NCI-H526 treated with DMSO at 0.1 percent for 48 hours (cell line): ENCODE data around the gene SLC5A5.
A peak's percentile ranks its signal among the peaks of the same experiment; 100 is the strongest.

ENCODE experiments used
- DNase-seq: peaks from one replicate; lab custom pipeline; 2025; lab: John Stamatoyannopoulos, UW

Gene SLC5A5

GRCh38 chr19:17871878-17872250 lies at the start of gene SLC5A5:
SLC5A5 (plus strand) TSS chr19:17871945; CDS start chr19:17872320, 375 bp downstream.
- no peak for DNase-seq

- DNase-seq: no peak
Measured at GRCh38 chr19:17824339-17824738, 47.4 kb upstream of the SLC5A5 start.

- no peak for DNase-seq
Measured at GRCh38 chr19:17826508-17827056, 45.2 kb upstream of the SLC5A5 start.

DNA sequence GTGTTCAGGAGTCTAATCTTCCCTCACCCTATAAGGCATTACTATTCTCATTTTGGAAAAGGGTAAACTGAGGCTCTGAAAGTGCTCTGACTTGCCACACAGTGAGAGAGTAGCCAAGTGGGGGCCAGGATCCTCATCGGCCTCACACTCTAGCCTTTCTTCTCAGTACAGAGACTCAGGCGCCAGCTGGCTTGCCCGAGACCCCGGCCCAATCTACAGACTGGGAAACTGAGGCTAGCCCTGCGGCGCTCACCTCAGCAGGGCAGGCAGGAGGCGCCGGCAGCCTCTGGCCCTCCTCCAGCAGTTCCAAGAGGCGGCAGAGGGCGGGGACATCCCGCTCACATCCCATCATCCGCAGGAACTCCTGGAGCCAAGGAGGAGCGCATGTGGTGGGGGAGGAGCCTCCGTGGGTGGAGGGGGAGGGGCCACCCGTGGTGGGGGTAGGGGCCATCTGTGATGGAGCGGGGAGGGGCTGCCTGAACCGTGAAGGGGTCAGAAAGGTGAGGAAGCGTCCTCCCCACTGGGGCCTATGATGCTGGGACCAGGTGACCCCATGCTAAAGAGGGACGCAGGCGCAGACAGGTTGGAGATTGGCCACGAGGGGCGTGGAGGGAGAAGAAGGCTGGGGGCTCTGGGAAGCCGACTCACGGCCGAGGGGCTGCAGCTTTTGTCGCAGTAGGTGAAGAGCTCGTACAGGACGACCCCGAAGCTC lies 41.7 kb upstream of the SLC5A5 start:
- DNase-seq: peak; percentile 58

DNA sequence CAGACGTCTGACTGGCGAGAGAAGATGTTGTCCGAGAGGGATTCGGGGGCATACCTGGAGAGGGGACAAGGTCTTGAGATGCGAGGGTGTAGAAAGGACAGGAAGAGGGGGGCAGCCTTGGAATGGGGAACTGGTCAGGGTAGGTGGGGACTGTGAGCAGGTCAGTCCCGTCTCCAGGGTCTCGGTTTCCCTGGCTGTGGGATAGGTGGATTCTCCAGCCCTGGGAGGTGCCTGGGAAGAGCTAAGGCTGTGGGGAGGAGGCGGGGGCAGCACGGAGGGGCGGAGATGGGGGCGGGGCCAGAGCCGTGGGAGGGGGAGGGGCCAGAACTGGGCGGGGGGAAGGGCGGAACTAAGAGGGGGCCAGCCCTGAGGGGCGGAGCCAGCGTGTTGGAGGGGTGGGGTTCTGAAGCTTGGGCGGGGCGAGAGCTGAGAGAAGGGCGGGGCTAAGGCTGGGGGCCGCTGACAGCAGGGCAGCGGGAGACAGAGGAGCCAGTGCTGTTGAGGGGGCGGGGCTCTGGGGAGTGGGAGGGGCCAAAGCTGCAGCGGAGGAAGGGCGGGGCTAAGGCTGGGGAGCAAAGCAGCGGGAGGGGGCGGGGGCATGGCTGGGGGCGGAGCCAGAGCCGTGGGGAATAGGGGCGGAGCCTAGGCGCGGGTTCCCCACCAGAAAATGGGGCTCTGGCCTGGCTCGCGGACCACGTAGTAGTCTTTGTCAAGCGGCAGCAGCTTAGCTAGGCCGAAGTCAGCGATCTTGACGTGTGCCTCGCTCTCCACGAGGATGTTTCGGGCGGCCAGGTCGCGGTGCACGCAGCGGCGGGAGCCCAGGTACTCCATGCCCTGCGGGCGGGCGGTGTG lies 41.0 kb upstream of the SLC5A5 start:
- DNase-seq: peak; percentile 58

DNA sequence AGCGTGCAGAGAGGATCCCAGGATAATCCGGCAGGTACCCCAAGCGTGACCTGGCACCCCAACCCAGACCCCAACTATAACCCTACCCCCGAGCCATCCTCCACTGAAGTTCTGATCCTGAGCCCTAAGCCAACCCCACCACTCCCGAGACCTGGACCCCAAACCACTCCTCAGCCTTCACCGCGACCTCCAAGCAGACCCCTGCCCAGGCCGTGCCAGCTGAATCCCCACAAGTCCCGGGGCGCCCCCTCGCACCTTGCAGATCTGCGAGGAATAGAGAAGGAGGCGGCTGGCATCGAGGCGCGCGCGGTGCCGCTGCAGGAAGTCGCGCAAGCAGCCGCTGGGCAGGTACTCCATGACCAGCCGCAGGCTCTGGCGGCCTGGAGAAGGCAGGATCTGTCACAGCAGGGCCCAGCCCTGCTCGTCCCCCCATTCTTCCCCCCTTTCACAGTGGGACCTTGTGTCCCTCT lies 40.3 kb upstream of the SLC5A5 start:
- no peak for DNase-seq

DNA sequence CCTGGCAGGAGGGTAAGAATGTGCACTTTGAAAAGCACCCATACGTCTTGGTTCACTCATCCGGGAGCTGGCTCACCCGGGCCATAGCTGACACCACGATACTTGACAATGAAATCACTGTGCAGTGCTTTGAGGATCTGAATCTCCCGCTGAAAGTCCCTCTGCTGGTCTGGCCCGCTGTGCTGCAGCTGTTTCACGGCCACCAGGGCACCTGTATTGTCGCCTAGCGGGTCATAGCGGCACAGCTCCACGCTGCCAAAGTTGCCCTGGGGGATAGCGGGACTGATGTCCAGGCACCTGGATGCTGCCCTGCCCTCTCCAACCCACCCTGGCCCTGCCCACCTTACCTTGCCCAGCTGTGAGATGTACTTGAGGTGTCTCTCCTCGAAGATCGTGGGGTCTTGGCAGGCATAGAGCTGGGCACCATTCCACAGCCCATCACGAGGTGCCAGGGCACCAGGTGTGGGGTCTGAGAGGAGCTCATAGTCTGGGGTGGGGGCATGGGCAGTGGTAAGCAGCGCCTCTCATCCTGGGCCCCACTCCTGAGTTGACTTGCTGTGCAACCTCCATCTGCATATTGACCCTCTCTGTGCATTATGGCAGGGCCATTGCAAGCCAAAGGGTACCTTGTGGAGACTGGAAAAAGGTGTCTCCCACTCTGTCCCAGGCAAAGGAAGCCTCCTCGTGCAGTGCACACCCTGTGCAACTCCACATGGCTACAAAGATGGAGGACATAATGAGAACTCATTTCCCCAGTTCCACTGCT lies 39.1 kb upstream of the SLC5A5 start:
- no peak for DNase-seq

DNA sequence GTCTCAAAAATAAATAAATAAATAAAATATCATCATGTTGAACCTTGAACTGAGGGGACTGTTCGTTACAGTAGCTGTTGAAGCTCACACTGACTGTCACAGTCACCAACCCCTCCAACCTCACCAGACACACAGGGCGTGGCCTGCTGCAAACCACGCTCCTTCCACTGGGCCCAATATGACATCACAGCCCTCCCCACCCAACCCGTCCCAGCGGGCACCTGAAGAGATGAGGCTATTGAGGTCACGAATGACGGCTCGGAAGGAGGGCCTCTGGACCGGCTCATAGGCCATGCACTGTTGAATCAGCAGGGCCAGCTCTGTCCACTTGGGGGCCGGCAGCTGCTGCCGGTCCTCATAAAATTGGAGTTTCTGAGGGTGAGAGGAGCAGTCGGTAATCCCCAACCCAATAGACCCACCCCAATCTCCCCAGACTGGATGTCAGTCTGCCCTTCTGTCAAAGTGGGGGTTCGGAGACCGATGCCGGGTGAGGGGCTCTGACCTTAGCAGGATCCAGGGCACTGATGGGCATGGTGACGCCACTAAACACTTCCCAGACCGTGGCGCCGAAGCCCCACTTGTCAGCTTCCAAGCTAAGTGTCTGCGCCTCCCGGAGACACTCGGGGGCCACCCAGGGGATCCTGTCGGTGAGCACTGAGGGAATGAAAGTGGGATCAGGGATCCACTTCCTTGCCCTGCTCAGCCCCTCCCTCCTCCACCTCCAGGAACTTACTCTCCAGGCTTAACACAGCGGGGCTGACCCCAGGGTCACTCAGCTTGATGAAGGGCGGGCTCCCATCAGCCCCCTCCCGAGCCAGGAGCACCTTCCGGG lies 37.2 kb upstream of the SLC5A5 start:
- DNase-seq: no peak

- no peak for DNase-seq
Measured at GRCh38 chr19:17835182-17836006, 36.4 kb upstream of the SLC5A5 start.

DNA sequence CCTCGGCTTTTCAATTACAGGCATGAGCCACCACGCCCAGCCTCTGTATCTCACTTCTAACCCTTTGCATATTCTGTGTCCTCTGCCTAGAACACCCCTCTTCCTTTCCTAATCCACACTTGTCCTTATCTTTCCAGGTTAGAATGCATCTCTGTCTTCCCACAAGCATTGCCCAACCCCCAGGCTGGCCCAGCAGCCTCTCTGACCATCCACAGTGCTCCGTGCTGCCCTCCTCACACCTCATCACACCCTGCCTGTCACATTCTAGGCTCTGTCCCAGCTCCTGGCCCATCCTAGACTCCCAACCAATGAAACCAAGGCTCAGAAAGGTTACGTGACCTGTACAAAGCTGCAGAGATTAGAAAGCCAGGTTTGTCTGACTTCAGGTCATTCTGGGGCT lies 35.2 kb upstream of the SLC5A5 start:
- no peak for DNase-seq

DNA sequence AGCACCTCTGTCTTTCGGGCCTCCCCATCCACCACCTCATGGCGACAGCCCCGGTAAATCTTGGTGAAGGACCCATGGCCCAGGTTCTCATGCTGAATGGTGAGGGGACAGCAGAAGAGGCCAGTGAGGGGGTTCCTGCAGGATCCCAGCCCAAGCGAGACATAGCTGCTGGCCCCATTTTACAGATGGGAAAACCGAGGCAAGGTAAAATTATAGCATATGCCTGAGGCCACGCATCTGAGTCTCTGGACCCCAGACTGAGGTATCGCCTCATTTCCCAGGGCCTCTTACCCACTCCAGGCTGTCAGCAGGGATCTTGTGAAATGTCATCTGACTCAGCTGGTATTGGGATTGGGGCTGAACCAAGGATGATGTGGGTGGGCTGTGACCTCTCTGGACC lies 33.8 kb upstream of the SLC5A5 start:
- no peak for DNase-seq

DNA sequence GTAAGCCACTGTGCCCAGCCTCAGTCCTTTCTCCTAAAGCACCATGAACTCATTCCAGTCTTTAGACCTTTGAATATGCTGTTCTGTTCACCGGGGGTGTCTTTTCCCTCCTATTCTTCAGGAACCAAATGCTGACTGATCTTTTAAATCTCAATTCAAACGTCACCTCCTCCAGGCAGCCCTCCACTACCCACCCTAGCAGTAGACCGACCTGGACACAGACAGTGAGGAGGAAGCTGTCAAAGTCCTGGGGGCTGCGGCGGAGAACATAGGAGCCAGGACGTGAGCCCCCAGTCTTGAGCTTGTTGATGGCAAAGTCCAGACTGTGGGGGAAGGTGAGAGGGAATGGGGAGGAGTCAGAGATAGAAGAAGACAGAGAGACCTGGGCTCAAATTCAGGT lies 31.7 kb upstream of the SLC5A5 start:
- DNase-seq: no peak

DNA sequence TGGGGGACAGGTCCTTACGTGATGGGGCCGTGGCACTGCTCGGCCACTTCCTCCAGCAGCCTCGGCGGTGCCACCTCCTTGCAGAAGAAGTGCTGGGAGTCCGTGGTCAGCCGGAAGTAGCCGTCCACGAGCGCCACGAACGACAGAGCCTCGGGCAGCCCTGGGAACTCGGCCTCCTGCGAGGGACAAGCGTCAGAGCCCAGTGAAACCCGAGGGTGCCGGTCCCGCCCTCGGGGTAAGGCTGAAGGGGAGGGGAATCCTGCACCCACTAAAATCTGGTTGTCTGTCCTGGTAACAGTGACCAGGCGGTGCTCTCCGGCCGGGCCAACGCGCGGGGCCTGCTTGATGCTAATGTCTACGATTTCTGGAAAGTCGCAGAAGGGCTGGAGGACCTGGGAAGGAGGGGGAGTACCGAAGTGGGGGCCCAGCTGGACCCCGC lies 30.4 kb upstream of the SLC5A5 start:
- DNase-seq: no peak

GRCh38 chr19:17841810-17842662 lies 29.7 kb upstream of the SLC5A5 start:
- DNase-seq: no peak

DNA sequence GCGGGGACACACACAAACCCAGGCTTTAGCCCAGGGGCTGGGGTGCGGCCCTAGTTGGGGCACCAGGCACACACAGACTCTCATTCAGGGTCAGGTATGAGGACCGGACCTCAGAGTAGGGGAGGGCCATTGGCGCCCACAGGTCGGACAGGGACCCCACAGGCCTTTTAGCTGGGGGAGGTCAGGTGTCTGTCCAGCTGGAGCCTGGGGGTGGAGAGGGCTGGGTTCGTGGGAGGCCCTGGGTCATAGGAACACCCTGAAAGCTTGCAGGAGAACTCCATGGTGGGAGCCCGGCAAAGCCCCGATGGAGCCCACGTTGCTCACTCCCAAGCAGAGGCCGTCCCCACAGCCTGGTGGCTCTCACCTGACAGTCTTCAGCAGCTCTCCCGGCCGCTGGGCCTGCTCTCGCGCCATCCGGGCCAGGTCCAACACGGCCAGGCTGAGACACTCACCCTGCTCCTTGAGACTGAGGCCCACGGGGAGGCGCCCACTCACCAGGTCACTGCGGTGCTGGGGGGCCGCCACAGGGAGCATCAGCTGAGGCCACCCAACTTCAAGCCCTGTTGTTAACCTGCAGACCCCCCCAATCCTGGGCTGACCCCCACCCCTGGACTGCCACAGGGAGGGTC lies 29.0 kb upstream of the SLC5A5 start:
- DNase-seq: no peak

GRCh38 chr19:17843292-17843827 lies 28.4 kb upstream of the SLC5A5 start:
- DNase-seq: no peak

DNA sequence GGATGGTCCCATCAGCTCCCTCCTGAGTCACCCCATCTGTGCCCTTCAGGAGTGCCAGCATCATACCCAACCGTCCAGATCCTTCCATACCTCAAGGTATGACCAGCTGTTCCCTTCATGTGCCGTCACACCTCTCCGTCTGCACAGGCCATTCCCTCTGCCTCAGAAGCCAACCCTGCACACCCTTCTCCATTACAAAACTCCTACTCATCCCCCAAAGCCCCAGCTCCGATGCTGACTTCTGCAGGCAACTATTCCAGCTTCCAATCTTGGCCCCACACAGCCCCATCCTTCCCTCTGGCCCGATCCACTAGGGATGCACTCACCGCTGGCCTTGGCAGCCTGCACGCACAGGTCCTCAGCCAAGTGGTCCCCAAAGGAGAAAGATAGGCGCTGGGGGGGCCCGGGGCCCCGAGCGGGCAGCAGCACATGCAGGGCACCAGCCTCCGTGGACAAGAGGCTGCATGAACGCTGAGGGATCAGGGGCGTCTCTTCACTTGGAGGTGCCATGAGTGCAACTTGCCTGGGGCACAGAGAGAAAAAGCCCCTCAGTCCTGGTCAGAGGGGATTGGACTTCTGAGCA lies 27.7 kb upstream of the SLC5A5 start:
- DNase-seq: no peak

DNA sequence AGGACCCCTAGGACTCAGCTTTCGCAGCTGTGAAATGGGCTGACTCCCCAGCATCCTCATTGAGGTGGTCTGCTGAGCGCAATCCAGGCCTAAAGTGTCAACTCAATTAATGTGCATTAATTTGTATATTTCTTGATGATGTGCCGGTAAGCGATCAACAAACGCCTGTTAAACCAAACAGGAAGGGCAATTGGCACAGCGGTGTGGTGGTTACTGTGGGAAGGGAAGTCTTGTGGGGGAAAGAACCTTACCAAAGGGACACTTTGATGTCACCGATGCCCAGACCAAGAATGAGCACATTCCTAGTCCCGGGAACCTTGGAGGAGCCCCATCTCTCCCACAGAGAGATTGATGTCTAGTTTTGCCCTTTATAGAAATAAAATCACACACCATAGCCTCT lies 25.6 kb upstream of the SLC5A5 start:
- no peak for DNase-seq
